ENCODE results near the gene NRG3.
"Not testable (repeated sequence)": the region's sequence is repeated elsewhere in the genome, so short reads cannot be mapped to it uniquely, and the experiment has no call there.

The NRG3 gene

GRCh38 chr10:82942286-82943099 is 1067.5 kb downstream of the NRG3 start:
- DNase-seq: peak in 1 of 3 donors; percentile 0

GRCh38 chr10:82943142-82943541 is 1068.1 kb downstream of the NRG3 start:
- DNase-seq: no peak

DNA sequence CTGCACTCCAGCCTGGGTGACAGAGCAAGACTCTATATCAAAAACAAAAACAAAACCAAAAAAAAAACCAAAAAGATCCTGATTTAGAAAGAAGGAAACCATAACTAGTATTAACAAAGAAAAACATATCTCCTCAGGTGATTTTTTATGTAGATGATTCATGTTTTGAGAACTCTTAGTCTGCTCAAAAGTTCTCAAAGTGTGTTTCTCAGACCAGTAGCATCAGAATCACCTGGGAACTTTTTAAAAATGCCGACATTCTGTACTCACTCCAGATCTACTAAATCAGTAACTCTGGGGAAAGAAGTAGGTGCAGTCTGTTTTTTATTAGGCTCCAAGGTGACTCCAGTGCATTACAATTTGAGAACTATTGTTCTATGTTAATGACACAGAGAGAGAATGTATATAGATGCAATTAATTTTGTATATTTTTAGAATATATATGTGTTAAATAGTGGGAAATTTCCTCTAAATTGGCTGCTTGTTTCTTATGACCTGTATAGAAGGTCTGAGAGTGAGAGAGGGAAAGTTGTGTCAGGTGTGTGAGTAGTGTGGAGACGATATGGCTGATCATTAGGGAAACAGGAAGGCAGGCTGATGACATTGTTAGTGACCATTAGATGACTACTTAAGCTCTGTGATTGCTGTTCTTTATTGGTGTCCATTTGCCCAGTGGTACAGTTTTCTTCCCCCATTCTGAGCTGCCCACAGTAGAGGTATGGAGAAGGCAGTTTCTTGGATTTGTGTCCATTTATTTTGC is 1075.0 kb downstream of the NRG3 start:
- DNase-seq: no peak

- DNase-seq: no peak
Measured at GRCh38 chr10:82953331-82953730, 1078.3 kb downstream of the NRG3 start.

GRCh38 chr10:82953909-82954308 is 1078.9 kb downstream of the NRG3 start:
- no peak for DNase-seq

DNA sequence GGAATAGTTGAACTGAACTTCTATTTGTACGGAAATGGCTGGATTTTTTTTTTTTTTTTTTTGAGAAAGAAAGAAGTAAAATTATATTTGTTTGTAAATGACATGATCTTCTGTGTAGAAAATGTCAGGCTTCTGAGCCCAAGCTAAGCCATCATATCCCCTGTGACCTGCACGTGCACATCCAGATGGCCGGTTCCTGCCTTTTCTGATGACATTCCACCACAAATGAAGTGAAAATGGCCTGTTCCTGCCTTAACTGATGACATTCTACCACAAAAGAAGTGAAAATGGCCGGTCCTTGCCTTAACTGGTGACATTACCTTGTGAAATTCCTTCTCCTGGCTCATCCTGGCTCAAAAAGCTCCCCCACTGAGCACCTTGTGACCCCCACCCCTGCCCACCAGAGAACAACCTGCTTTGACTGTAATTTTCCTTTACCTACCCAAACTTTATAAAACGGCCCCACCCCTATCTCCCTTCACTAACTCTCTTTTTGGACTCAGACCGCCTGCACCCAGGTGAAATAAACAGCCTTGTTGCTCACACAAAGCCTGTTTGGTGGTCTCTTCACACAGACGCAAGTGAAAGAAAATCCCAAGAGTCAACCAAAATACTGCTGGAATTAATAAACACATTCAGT is 1085.5 kb downstream of the NRG3 start:
- not testable (repeated sequence) for DNase-seq

- no peak for DNase-seq
Measured at GRCh38 chr10:82961864-82962263, 1086.9 kb downstream of the NRG3 start.

- no peak for DNase-seq
Measured at GRCh38 chr10:82966130-82966529, 1091.1 kb downstream of the NRG3 start.

DNA sequence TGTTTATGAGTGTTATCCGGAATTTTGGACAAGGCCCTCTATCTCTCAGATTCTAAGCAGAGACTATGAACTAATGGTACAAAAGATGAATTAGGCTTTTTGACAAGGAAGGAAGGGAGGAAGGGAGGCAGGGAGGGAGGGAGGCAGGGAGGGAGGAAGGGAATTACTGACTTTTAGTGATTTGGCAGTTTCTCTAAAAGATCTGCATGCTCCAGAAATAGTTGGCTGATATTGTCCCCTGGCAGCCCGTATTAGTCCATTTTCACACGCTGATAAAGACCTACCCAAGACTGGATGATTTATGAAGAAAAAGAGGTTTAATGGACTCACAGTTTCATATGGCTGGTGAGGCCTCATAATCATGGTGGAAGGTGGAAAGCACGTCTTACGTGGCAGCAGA is 1093.5 kb downstream of the NRG3 start:
- no peak for DNase-seq

DNA sequence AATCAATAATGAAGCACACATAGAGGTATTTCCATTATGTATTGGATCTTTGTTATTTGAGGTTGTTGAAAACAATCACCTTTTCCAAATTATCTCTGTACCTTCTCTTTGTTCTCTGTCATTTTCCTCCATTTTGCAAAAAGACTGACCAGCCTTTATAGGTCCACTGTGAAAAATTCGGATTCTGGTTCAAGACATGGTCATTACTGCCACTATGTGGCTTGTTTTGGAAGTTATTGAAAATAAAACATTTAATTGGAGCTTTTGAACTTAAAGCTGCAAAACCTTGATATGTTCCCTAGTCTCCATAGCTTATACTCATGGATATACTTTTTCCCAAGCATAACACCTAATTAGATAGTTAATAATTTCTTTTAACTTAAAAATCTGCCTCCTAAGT is 1094.4 kb downstream of the NRG3 start:
- peak in 1 of 3 donors; percentile 11 for DNase-seq

- no peak for DNase-seq
Measured at GRCh38 chr10:82980321-82980720, 1105.3 kb downstream of the NRG3 start.

- no peak for DNase-seq
Measured at GRCh38 chr10:82981137-82981723, 1106.2 kb downstream of the NRG3 start.

- no peak for DNase-seq
Measured at GRCh38 chr10:82982110-82982608, 1107.2 kb downstream of the NRG3 start.

- DNase-seq: no peak
Measured at GRCh38 chr10:82986216-82986615, 1111.2 kb downstream of the NRG3 start.

GRCh38 chr10:83006479-83006878 is 1131.5 kb downstream of the NRG3 start:
- not testable (repeated sequence) for DNase-seq

GRCh38 chr10:83007510-83007909 is 1132.5 kb downstream of the NRG3 start:
- no peak for DNase-seq

GRCh38 chr10:83012866-83013265 is 1137.9 kb downstream of the NRG3 start:
- no peak for DNase-seq

GRCh38 chr10:83017076-83017867 is 1142.3 kb downstream of the NRG3 start:
- DNase-seq: no peak

- DNase-seq: no peak
Measured at GRCh38 chr10:83023662-83024061, 1148.7 kb downstream of the NRG3 start.

Measured in suppressor macrophage treated with lipopolysaccharide for 1 hour (primary cell).